HG02970 (cell line): ENCODE measurements around the gene FUCA2.
"Not testable (repeated sequence)": the region's sequence is repeated elsewhere in the genome, so short reads cannot be mapped to it uniquely, and the experiment has no call there.

Source experiments
- ATAC-seq: cut with Tn5 transposase; IDR thresholded peaks from one replicate; pipeline ENCODE4 v1.9.1; 2021; ENCODE audit warnings: mild to moderate bottlenecking, moderate library complexity, moderate number of reproducible peaks; ENCODE audit not compliant: unreplicated experiment, low FRiP score

Gene FUCA2

DNA sequence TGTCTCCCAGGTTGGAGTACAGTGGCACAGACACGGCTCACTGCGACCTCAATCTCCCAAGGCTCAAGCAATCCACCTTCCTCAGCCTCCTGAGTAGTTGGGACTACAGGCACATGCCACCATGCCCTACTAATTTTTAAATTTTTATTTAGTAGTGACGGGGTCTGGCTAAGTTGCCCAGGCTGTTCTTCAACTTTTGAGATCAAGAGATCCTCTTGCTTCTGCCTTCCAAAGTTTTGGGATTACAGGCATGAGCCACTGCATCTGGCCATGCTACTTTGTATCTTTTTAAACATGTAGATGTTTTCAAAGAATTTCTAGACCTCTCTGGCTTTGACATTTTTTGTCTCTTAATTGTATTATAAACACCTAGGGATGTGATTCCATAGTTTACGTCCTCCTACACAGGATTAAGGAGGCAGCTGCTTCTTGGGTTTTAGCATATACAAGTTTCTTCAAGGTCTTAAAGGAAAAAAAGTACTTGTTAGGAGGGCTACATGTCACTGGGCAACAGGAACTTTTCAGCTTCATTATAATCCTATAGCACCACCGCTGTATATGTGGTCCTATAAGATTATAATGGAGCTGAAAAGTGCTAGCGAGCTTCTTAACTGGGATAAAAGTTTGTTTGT, 62.3 kb downstream of the FUCA2 start:
- ATAC-seq: no peak

GRCh38 chr6:143447865-143448264, 63.7 kb downstream of the FUCA2 start:
- not testable (repeated sequence) for ATAC-seq
